K562 (cell line): ENCODE measurements around the gene NLGN3. TPM values are rescaled to one million over a fixed set of nuclear protein-coding genes. Genes with fewer than 3 reads are reported as not detected.
A peak's percentile ranks its signal among the peaks of the same experiment; 100 is the strongest.

Experiments
- ATAC-seq: fragments of 200-7000 bp; cut with Tn5 transposase; 3 replicates; pipeline ENCODE4 v1.9.1; 2020; ENCODE audit warnings: moderate library complexity
- BruUV-seq: library from RNA; stranded (reverse); fragments of 400-500 nt; replicated peaks from 2 replicates; lab custom pipeline; 2021; lab: Mats Ljungman, UMichigan
- CTCF ChIA-PET: fragments of 300-600 bp; formaldehyde crosslinking; extraction: SDS; loops from one replicate; lab custom pipeline; 2021; ENCODE audit warnings: low intra/inter-chr PET ratio; lab: Yijun Ruan, JAX
- POLR2A ChIA-PET: fragments of 300-600, 350-650 bp; sonication (Branson Sonifier 250); formaldehyde crosslinking; extraction: SDS; loops from one replicate; lab custom pipeline; 2021; ENCODE audit warnings: antibody characterized with exemption, inconsistent platforms; lab: Yijun Ruan, JAX
- DNase-seq, 4 experiments: peaks; one replicate each; pipeline versions ENCODE4 v3.0.0 to v3.0.0-alpha.2; 2011 to 2018; ENCODE audit warnings: low spot score in 3 of 4, mixed read lengths in 3 of 4; ENCODE audit errors: extremely low read depth in 1 of 4
- FAIRE-seq: peaks from 2 replicates; lab custom pipeline; 2011; peaks lifted over from hg19 to GRCh38; lab: Jason Lieb, UNC
- H2AFZ ChIP-seq: 2 replicates; pipeline ENCODE4 v1.6.0; 2011; ENCODE audit warnings: low read depth, low read length, control low read depth, inconsistent platforms
- H3K27ac ChIP-seq: fragments of 200-600 bp; 3 replicates; pipeline ENCODE4 v1.8.0; 2011; ENCODE audit warnings: low read depth, mild to moderate bottlenecking, control low read depth, inconsistent platforms, low read length, moderate library complexity, mixed read lengths; ENCODE audit errors: extremely low read depth
- H3K27me3 ChIP-seq, 2 experiments: fragments of 300-600 bp in 1 of 2; 2 replicates in 1 of 2; 3 replicates in 1 of 2; pipeline versions ENCODE4 v1.6.0 to v1.8.0; 2011; ENCODE audit warnings: inconsistent platforms in 2 of 2, low read length in 2 of 2, mild to moderate bottlenecking in 1 of 2, mixed read lengths in 1 of 2, moderate library complexity in 1 of 2; ENCODE audit not compliant: control insufficient read depth in 2 of 2, insufficient read depth in 2 of 2
- H3K36me3 ChIP-seq: fragments of 300-600 bp; 3 replicates; pipeline ENCODE4 v1.8.0; 2011; ENCODE audit warnings: mild to moderate bottlenecking, low read length, inconsistent platforms; ENCODE audit not compliant: control insufficient read depth, insufficient read depth
- H3K4me1 ChIP-seq, 2 experiments: fragments of 200-600 bp in 1 of 2; replicated peaks in 1 of 2; 2 replicates in 1 of 2; 3 replicates in 1 of 2; pipeline versions ENCODE4 v1.5.1 to v1.8.0; 2011; ENCODE audit warnings: inconsistent platforms in 2 of 2, low read length in 2 of 2, mild to moderate bottlenecking in 1 of 2, mixed read lengths in 1 of 2, moderate library complexity in 1 of 2; ENCODE audit not compliant: control insufficient read depth in 2 of 2, insufficient read depth in 2 of 2
- H3K4me2 ChIP-seq: 2 replicates; pipeline ENCODE4 v1.6.1; 2011; ENCODE audit warnings: low read length, control low read depth, inconsistent platforms, mixed read lengths; ENCODE audit not compliant: insufficient read depth
- H3K4me3 ChIP-seq: fragments of 200-600 bp; sonication (generic), shearing (Covaris generic); 2 replicates; pipeline ENCODE4 v1.5.1; 2016; ENCODE audit warnings: control low read depth, inconsistent platforms
- H3K79me2 ChIP-seq: fragments of 200-600 bp; 3 replicates; pipeline ENCODE4 v1.8.0; 2011; ENCODE audit warnings: low read length, inconsistent platforms; ENCODE audit not compliant: control insufficient read depth, insufficient read depth
- H3K9ac ChIP-seq, 2 experiments: 2 replicates each; pipeline versions ENCODE4 v1.6.0 to v1.6.1; 2011; ENCODE audit warnings: low read depth in 2 of 2, low read length in 2 of 2, control low read depth in 1 of 2, inconsistent platforms in 1 of 2, mild to moderate bottlenecking in 1 of 2, mixed read lengths in 1 of 2; ENCODE audit not compliant: insufficient read depth in 1 of 2
- H3K9me1 ChIP-seq: one replicate; pipeline ENCODE4 v1.6.0; 2011; ENCODE audit warnings: inconsistent platforms, mild to moderate bottlenecking, low read length, moderate library complexity; ENCODE audit not compliant: control insufficient read depth, insufficient read depth
- H3K9me3 ChIP-seq: replicated peaks from 2 replicates; pipeline ENCODE4 v1.5.1; 2011; ENCODE audit warnings: low read depth, low read length, inconsistent platforms; ENCODE audit not compliant: control insufficient read depth, insufficient read depth
- H4K20me1 ChIP-seq: replicated peaks from 2 replicates; pipeline ENCODE4 v1.6.1; 2011; ENCODE audit warnings: low read length, inconsistent platforms, mixed read lengths; ENCODE audit not compliant: control insufficient read depth, insufficient read depth
- ASH1L ChIP-seq: fragments of 450-650 bp; IDR thresholded peaks from 2 replicates; pipeline ENCODE4 v1.6.1; 2018; ENCODE audit warnings: borderline replicate concordance, mild to moderate bottlenecking, low read depth; ENCODE audit not compliant: partially characterized antibody
- BACH1 ChIP-seq: fragments of 200-800 bp; sonication (Bioruptor generic); IDR thresholded peaks from 2 replicates; pipeline ENCODE4 v1.6.1; 2016; ENCODE audit warnings: missing genetic modification characterization, missing compliant biosample characterization
- DPF2 ChIP-seq: fragments of 450-650 bp; IDR thresholded peaks from 2 replicates; pipeline ENCODE4 v1.6.1; 2016
- E2F4 ChIP-seq: sonication (generic); formaldehyde crosslinking; IDR thresholded peaks from 2 replicates; pipeline ENCODE4 v1.8.0; 2022; ENCODE audit warnings: mild to moderate bottlenecking, low read depth, missing genetic modification reagents
- ELF2 ChIP-seq: fragments of 250-450 bp; sonication (Bioruptor Pico); IDR thresholded peaks from 2 replicates; pipeline ENCODE4 v1.5.0; 2021; ENCODE audit warnings: mild to moderate bottlenecking
- ETS1 ChIP-seq: conservative IDR thresholded peaks from 2 replicates; pipeline ENCODE4 v1.6.1; 2011; ENCODE audit warnings: low read depth, mild to moderate bottlenecking, low read length; ENCODE audit not compliant: control insufficient read depth
- PHB2 ChIP-seq: fragments of 450-650 bp; IDR thresholded peaks from 2 replicates; pipeline ENCODE4 v1.6.1; 2017; ENCODE audit warnings: low read depth
- PML ChIP-seq: IDR thresholded peaks from 2 replicates; pipeline ENCODE4 v1.6.1; 2012; ENCODE audit warnings: low read length, inconsistent platforms
- PRMT5 ChIP-seq: sonication (generic); formaldehyde crosslinking; IDR thresholded peaks from 2 replicates; pipeline ENCODE4 v1.5.0; 2020; ENCODE audit warnings: missing genetic modification reagents
- STAT5B ChIP-seq: fragments of 250-450 bp; sonication (Bioruptor Pico); IDR thresholded peaks from 2 replicates; pipeline ENCODE4 v1.8.0; 2021; ENCODE audit warnings: mild to moderate bottlenecking, inconsistent platforms
- TAF1 ChIP-seq: IDR thresholded peaks from 2 replicates; pipeline ENCODE4 v1.6.1; 2011; ENCODE audit warnings: mild to moderate bottlenecking, low read length, moderate library complexity; ENCODE audit not compliant: insufficient read depth, control insufficient read depth, severe bottlenecking; ENCODE audit errors: extremely low read depth
- TAL1 ChIP-seq: fragments of 450-650 bp; IDR thresholded peaks from 2 replicates; pipeline ENCODE4 v1.6.1; 2016; ENCODE audit warnings: mild to moderate bottlenecking
- TEAD4 ChIP-seq, 2 experiments: sonication (generic) in 1 of 2; formaldehyde crosslinking in 1 of 2; IDR thresholded peaks; 2 replicates each; pipeline versions ENCODE4 v1.6.1 to v1.8.0; 2012 to 2022; ENCODE audit warnings: borderline replicate concordance in 1 of 2, inconsistent platforms in 1 of 2, low read length in 1 of 2, mild to moderate bottlenecking in 1 of 2, missing genetic modification reagents in 1 of 2
- ZNF518B ChIP-seq: fragments of 250-450 bp; sonication (Bioruptor Pico); IDR thresholded peaks from 2 replicates; pipeline ENCODE4 v1.5.0; 2021; ENCODE audit warnings: mild to moderate bottlenecking, moderate library complexity
- ZNF583 ChIP-seq: fragments of 250-450 bp; sonication (Bioruptor Pico); IDR thresholded peaks from 2 replicates; pipeline ENCODE4 v1.4.0; 2020
- WGBS: fragments of 100-300 bp; shearing (Covaris generic); methylation state at CpG from one replicate; pipeline ENCODE4 v1.1.6; 2016; ENCODE audit warnings: low coverage, mixed read lengths; ENCODE audit not compliant: insufficient coverage; ENCODE audit errors: missing lambda C conversion rate; 5-methylcytosine and 5-hydroxymethylcytosine counted together
- in situ Hi-C: fragments of 300-500 bp; cut with MboI; formaldehyde crosslinking; loops from 4 replicates; pipeline ENCODE4 v1.15.0; 2018; ENCODE audit warnings: inconsistent platforms, mixed read lengths
- intact Hi-C: fragments of 100-400 bp; cut with micrococcal nuclease; formaldehyde crosslinking; loops from 2 replicates; pipeline ENCODE4 v1.14.2; 2022
- polyA plus RNA-seq, 8 experiments: library from polyadenylated mRNA; depleted of rRNA in 4 of 8; stranded (reverse) in 5 of 8; unstranded in 3 of 8; fragments of >200 nt; fragmentation: Nextera tagmentation in 2 of 8; fragmentation: Illumina TruSeq in 1 of 8; extraction: Ambion mirVana in 2 of 8; extraction: Trizol in 1 of 8; gene quantifications; 2 replicates each; pipeline versions ENCODE4 v1.2.1 to v1.2.3, GENCODE V29; 2011 to 2014; ENCODE audit warnings: inconsistent platforms in 1 of 8, missing spikeins in 1 of 8
- total RNA-seq, 7 experiments: library from RNA; depleted of rRNA in 6 of 7; stranded (reverse); fragments of >200 nt in 6 of 7; fragmentation: Illumina TruSeq in 2 of 7; extraction: Trizol in 2 of 7; gene quantifications; 2 replicates each; pipeline versions ENCODE4 v1.2.1 to v1.2.3, GENCODE V29; 2011 to 2021; ENCODE audit warnings: low replicate concordance in 1 of 7
- TF ChIP-seq, protein P1 (sequence below): fragments of 250-450 bp; sonication (Bioruptor Pico); IDR thresholded peaks from 2 replicates; pipeline ENCODE4 v1.5.1; 2021; ENCODE audit warnings: mild to moderate bottlenecking

NLGN3 gene
- total and polyA plus RNA-seq, 9 of the 15 experiments (the other 6 are each of a cell fraction or from before 2014, with no cell fraction given): 0.03 to 0.86 (median 0.25) TPM

- Histone ChIP-seq H2AFZ (peak overlapping the region; percentile 96), H4K20me1 (no peaks in the 10 kb centered on the region), H3K9me1 (no peaks in the 10 kb centered on the region), H3K4me3 (peak overlapping the region; percentile 59), H3K27ac (peak overlapping the region; percentile 67), H3K4me2 (peak overlapping the region; percentile 87), H3K79me2 (peaks cover 11% of the 10 kb centered on the region), H3K27me3 (no peaks in the 10 kb centered on the region), H3K9me3 (no peaks in the 10 kb centered on the region), H3K36me3 (no peaks in the 10 kb centered on the region), H3K9ac (peak overlapping the region; percentile 71 to 95; a peak in 3 of 4 replicates), H3K4me1 (peaks cover 14 to 24% of the 10 kb centered on the region in 2 experiments; a peak in 4 of 5 replicates)
- TSS peak; percentile 90 for BruUV-seq
- intact Hi-C loops (no loop called here), in situ Hi-C loops (loop anchor here (5.0 kb wide), 1 partner anchor 82 kb away; no protein-coding TSS in a partner anchor)
- DNase-seq (peak in 2 of 4 experiments; percentile 68 to 72), FAIRE-seq (peak; percentile 86), ATAC-seq (peak; percentile 23)
- ChIA-PET POLR2A (no interaction called here), CTCF (no interaction called here)
- 2% methylated on average over 4 of the region's 6 CpGs for WGBS
- TF ChIP-seq PHB2 (0 out of 2 replicates have a peak, but pooled peaks have one; percentile 56), BACH1 (tag) (no peak), E2F4 (CRISPR knock-in tag) (no peak), DPF2 (peak; percentile 77), TAF1 (no peak), TAL1 (peak; percentile 71), ZNF583 (CRISPR knock-in tag) (no peak), ETS1 (no peak), TEAD4 (IDR thresholded peaks at IDR 0.05; ENCODE audit: low read length) (peak; percentile 48), TEAD4 (CRISPR knock-in tag; IDR thresholded peaks at IDR 0.05; ENCODE audit: borderline replicate concordance) (no peak), ASH1L (no peak), ELF2 (no peak), ZNF518B (CRISPR knock-in tag) (no peak), PML (no peak; the same call in 1 of the 2 replicates), PRMT5 (CRISPR knock-in tag) (no peak), STAT5B (CRISPR knock-in tag) (no peak)
- TF ChIP-seq, protein P1, sequence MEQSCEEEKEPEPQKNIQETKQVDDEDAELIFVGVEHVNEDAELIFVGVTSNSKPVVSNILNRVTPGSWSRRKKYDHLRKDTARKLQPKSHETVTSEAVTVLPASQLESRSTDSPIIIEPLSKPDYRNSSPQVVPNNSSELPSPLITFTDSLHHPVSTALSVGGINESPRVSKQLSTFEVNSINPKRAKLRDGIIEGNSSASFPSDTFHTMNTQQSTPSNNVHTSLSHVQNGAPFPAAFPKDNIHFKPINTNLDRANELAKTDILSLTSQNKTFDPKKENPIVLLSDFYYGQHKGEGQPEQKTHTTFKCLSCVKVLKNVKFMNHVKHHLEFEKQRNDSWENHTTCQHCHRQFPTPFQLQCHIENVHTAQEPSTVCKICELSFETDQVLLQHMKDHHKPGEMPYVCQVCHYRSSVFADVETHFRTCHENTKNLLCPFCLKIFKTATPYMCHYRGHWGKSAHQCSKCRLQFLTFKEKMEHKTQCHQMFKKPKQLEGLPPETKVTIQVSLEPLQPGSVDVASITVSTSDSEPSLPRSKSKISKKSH (CRISPR knock-in tag): no peak
Measured at GRCh38 chrX:71095033-71095432, 49.6 kb upstream of the NLGN3 start.
